Fibroblast of lung (primary cell): ENCODE measurements around the gene GSG1L. TPM values are rescaled to one million over a fixed set of nuclear protein-coding genes. Genes with fewer than 3 reads are reported as not detected.

ENCODE experiments used
- DNase-seq, 2 donors: peaks; one replicate each; pipeline versions ENCODE4 v3.0.0 to v3.0.0-alpha.2; 2010; ENCODE audit warnings: low read depth in 2 of 2
- H2AFZ ChIP-seq: 2 replicates; pipeline ENCODE4 v1.5.1; 2012; ENCODE audit warnings: low read length, control low read depth, inconsistent platforms
- H3K27ac ChIP-seq: 2 replicates; pipeline ENCODE4 v1.5.1; 2011; ENCODE audit warnings: low read length, control low read depth; ENCODE audit not compliant: insufficient read depth
- H3K27me3 ChIP-seq: 2 replicates; pipeline ENCODE4 v1.5.1; 2011; ENCODE audit warnings: mild to moderate bottlenecking, low read length; ENCODE audit not compliant: control insufficient read depth, insufficient read depth
- H3K36me3 ChIP-seq: 2 replicates; pipeline ENCODE4 v1.5.1; 2011; ENCODE audit warnings: low read length; ENCODE audit not compliant: control insufficient read depth, insufficient read depth
- H3K4me1 ChIP-seq: 2 replicates; pipeline ENCODE4 v1.5.1; 2011; ENCODE audit warnings: low read length; ENCODE audit not compliant: control insufficient read depth, insufficient read depth; ENCODE audit errors: extremely low read depth
- H3K4me2 ChIP-seq: 2 replicates; pipeline ENCODE4 v1.5.1; 2011; ENCODE audit warnings: low read length, control low read depth; ENCODE audit not compliant: insufficient read depth; ENCODE audit errors: extremely low read depth
- H3K4me3 ChIP-seq, 4 experiments: fragments of 200-600 bp in 1 of 4; sonication (generic) in 1 of 4; replicated peaks in 1 of 4; 2 replicates each; pipeline ENCODE4 v1.5.1; 2011 to 2016; ENCODE audit warnings: low read length in 4 of 4, low read depth in 3 of 4, mild to moderate bottlenecking in 3 of 4, control low read depth in 2 of 4, inconsistent platforms in 1 of 4, mixed read lengths in 1 of 4; ENCODE audit not compliant: insufficient read depth in 1 of 4; ENCODE audit errors: control extremely low read depth in 1 of 4
- H3K79me2 ChIP-seq: 2 replicates; pipeline ENCODE4 v1.5.1; 2012; ENCODE audit warnings: mild to moderate bottlenecking, low read length, inconsistent platforms; ENCODE audit not compliant: control insufficient read depth, insufficient read depth
- H3K9ac ChIP-seq: 2 replicates; pipeline ENCODE4 v1.5.1; 2011; ENCODE audit warnings: mild to moderate bottlenecking, low read length, control low read depth; ENCODE audit not compliant: insufficient read depth
- H3K9me3 ChIP-seq: 2 replicates; pipeline ENCODE4 v1.5.1; 2012; ENCODE audit warnings: low read depth, low read length; ENCODE audit not compliant: control insufficient read depth, insufficient read depth
- H4K20me1 ChIP-seq: 2 replicates; pipeline ENCODE4 v1.5.1; 2011; ENCODE audit warnings: low read length; ENCODE audit not compliant: control insufficient read depth, insufficient read depth; ENCODE audit errors: extremely low read depth
- EZH2 ChIP-seq: IDR thresholded peaks from 2 replicates; pipeline ENCODE4 v1.5.1; 2012; ENCODE audit warnings: low read length, control low read depth, mild to moderate bottlenecking; ENCODE audit errors: missing control alignments
- polyA plus RNA-seq, 2 donors: library from polyadenylated mRNA; depleted of rRNA in 1 of 2; stranded (reverse) in 1 of 2; unstranded in 1 of 2; fragments of >200 nt; gene quantifications; 2 replicates each; pipeline ENCODE4 v1.2.1, GENCODE V29; 2011 to 2012; ENCODE audit warnings: missing spikeins in 1 of 2
- total RNA-seq: library from RNA; depleted of rRNA; stranded (reverse); fragments of >200 nt; gene quantifications from 2 replicates; pipeline ENCODE4 v1.2.1, GENCODE V29; 2014
- TF ChIP-seq, protein P1 (sequence below), 2 donors: IDR thresholded peaks in 1 of 2; conservative IDR thresholded peaks in 1 of 2; 1 replicate in 1 of 2; 2 replicates in 1 of 2; pipeline ENCODE4 v1.5.1; 2011 to 2012; ENCODE audit warnings: low read length in 2 of 2, control low read depth in 1 of 2, inconsistent platforms in 1 of 2, low read depth in 1 of 2, mild to moderate bottlenecking in 1 of 2

GSG1L gene
- total and polyA plus RNA-seq, 2 donors (not counting 1 experiment from before 2014, with no cell fraction given) = not detected

DNA sequence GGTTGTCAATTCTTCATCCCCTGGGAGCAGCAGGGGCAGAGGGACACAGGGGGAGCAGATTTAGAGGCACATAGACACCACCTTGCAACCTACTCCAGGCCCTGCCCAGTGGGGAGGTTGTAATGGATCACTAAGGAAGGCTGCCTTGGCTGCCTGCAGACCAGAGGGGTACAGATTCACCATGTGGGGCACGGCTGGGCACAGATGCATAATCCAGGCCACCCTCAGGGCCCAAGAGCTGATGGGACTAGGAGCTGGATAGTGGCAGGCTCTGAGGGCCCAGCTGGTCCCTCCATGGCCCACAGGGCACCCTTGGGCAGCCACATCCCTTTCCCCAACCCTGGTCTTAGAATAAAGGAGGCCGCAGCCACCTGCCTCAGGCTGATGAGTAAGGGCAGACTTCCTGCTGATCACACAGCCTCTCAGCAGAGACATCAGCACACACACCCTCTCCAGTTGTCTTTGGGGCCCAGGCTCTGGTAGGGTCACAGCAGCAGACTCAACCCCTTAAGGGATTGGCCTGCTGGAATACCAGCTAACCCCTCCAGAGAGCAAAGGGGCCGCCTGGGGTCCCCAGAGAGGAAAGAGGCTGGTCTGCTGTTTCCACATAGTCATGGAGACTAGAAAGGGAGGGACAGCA lies 224.9 kb downstream of the GSG1L start:
- no peak overlapping the region for H3K9ac ChIP-seq

DNA sequence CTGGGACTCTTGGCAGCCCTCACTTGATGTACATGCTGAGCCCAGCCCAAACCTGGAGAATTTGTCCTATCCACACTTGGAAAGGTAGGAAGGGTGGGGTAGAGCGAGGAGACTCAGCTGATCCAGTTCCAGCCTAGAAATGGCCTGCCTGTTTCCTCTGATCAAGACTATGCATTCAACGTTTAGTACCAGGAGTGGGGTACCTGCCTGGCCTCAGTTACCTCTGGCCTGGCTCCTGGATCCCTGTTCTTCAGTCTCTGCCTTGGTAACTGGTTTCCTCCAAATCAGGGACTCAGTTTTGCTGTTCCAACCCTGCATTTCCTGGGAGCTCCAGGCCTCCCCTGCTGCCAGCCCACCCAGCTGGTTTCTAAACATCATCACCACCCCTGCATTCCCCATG lies 233.5 kb downstream of the GSG1L start:
- Histone ChIP-seq H3K9ac (no peak overlapping the region), H2AFZ (no peak overlapping the region), H3K27ac (no peak overlapping the region), H3K4me2 (no peak overlapping the region), H3K36me3 (no peaks in the 10 kb centered on the region), H4K20me1 (no peaks in the 10 kb centered on the region), H3K79me2 (no peaks in the 10 kb centered on the region), H3K27me3 (no peaks in the 10 kb centered on the region), H3K4me3 (no peak overlapping the region), H3K9me3 (no peaks in the 10 kb centered on the region), H3K4me1 (no peaks in the 10 kb centered on the region)
- TF ChIP-seq, protein P1, sequence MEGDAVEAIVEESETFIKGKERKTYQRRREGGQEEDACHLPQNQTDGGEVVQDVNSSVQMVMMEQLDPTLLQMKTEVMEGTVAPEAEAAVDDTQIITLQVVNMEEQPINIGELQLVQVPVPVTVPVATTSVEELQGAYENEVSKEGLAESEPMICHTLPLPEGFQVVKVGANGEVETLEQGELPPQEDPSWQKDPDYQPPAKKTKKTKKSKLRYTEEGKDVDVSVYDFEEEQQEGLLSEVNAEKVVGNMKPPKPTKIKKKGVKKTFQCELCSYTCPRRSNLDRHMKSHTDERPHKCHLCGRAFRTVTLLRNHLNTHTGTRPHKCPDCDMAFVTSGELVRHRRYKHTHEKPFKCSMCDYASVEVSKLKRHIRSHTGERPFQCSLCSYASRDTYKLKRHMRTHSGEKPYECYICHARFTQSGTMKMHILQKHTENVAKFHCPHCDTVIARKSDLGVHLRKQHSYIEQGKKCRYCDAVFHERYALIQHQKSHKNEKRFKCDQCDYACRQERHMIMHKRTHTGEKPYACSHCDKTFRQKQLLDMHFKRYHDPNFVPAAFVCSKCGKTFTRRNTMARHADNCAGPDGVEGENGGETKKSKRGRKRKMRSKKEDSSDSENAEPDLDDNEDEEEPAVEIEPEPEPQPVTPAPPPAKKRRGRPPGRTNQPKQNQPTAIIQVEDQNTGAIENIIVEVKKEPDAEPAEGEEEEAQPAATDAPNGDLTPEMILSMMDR (conservative IDR thresholded peaks at IDR 0.05 in 1 of 2, IDR thresholded peaks at IDR 0.05 in 1 of 2; ENCODE audit: low read depth in 1 of 2, low read length in 2 of 2) = no peak
- no peak for TF ChIP-seq EZH2
- no peak for DNase-seq

More for the DNA sequence above, 224.9 kb downstream of the GSG1L start:
- Histone ChIP-seq H3K9me3 (no peaks in the 10 kb centered on the region), H4K20me1 (peaks cover 1% of the 10 kb centered on the region), H2AFZ (no peak overlapping the region), H3K27me3 (no peaks in the 10 kb centered on the region), H3K4me2 (no peak overlapping the region), H3K36me3 (no peaks in the 10 kb centered on the region), H3K79me2 (no peaks in the 10 kb centered on the region), H3K4me3 (no peak overlapping the region), H3K4me1 (no peaks in the 10 kb centered on the region), H3K27ac (no peak overlapping the region)
- TF ChIP-seq, protein P1 (conservative IDR thresholded peaks at IDR 0.05 in 1 of 2, IDR thresholded peaks at IDR 0.05 in 1 of 2; ENCODE audit: low read depth in 1 of 2, low read length in 2 of 2) = no peak
- no peak for TF ChIP-seq EZH2
- no peak for DNase-seq

DNA sequence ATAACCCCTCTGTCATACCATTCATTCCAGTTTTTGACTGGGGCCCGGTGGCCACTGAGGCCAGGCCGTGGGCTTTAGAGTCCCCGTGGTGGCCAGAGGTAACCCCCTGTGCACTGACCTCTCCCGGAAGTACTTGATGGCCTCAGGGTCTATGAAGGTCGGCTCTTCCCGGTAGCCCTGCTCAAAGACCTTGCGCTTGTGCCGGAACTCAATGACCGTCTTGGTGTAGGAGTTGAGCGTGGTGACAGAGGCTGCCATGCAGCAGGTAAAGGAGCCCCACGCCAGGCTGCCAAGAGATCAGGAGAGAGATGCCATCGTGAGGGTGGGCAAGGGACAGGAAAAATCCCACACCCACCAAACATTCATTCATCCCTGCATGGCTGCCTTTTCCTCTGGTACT lies 234.8 kb downstream of the GSG1L start:
- Histone ChIP-seq H3K9ac (no peak overlapping the region), H2AFZ (no peak overlapping the region), H3K4me1 (no peaks in the 10 kb centered on the region), H3K4me3 (no peak overlapping the region), H3K36me3 (no peaks in the 10 kb centered on the region), H3K9me3 (no peaks in the 10 kb centered on the region), H3K27me3 (no peaks in the 10 kb centered on the region), H3K27ac (no peak overlapping the region), H4K20me1 (no peaks in the 10 kb centered on the region), H3K4me2 (no peak overlapping the region), H3K79me2 (no peaks in the 10 kb centered on the region)
- DNase-seq = no peak
- TF ChIP-seq, protein P1 (conservative IDR thresholded peaks at IDR 0.05 in 1 of 2, IDR thresholded peaks at IDR 0.05 in 1 of 2; ENCODE audit: low read depth in 1 of 2, low read length in 2 of 2) = no peak
- TF ChIP-seq EZH2 = no peak
